Mucosa of rectum (tissue), 2 donors: Measurements from ENCODE around the gene ABCG8.

Experiments used
- H3K27ac ChIP-seq, 2 donors: one replicate each; pipeline ENCODE4 v1.7.0; 2013; ENCODE audit warnings: inconsistent platforms in 2 of 2, low read depth in 2 of 2, low read length in 2 of 2
- H3K27me3 ChIP-seq, 2 donors: one replicate each; pipeline ENCODE4 v1.7.0; 2013; ENCODE audit warnings: low read length in 2 of 2; ENCODE audit not compliant: control insufficient read depth in 2 of 2, insufficient read depth in 2 of 2
- H3K36me3 ChIP-seq, 2 donors: one replicate each; pipeline ENCODE4 v1.7.0; 2013; ENCODE audit warnings: low read length in 2 of 2; ENCODE audit not compliant: control insufficient read depth in 2 of 2, insufficient read depth in 2 of 2
- H3K4me1 ChIP-seq, 2 donors: one replicate each; pipeline ENCODE4 v1.7.0; 2013; ENCODE audit warnings: low read length in 2 of 2, mild to moderate bottlenecking in 1 of 2; ENCODE audit not compliant: control insufficient read depth in 2 of 2, insufficient read depth in 2 of 2
- H3K4me3 ChIP-seq, 2 donors: one replicate each; pipeline ENCODE4 v1.7.0; 2013; ENCODE audit warnings: low read length in 2 of 2
- H3K9ac ChIP-seq, 2 donors: one replicate each; pipeline ENCODE4 v1.7.0; 2013; ENCODE audit warnings: low read length in 2 of 2, low read depth in 1 of 2, mild to moderate bottlenecking in 1 of 2
- H3K9me3 ChIP-seq, 2 donors: one replicate each; pipeline ENCODE4 v1.7.0; 2013; ENCODE audit warnings: low read length in 2 of 2; ENCODE audit not compliant: control insufficient read depth in 2 of 2
- donor health status: healthy.
- donor health status: Normal muscosa, but diverticular disease.

ABCG8 gene

GRCh38 chr2:43806719-43807031, 32.1 kb upstream of the ABCG8 start:
- H3K4me3 ChIP-seq, result no peak overlapping the region
- peaks cover 3 to 8% of the 10 kb centered on the region in 2 donors for H3K4me1 ChIP-seq
- H3K27me3 ChIP-seq, result no peaks in the 10 kb centered on the region
- no peaks in the 10 kb centered on the region for H3K9me3 ChIP-seq
- H3K36me3 ChIP-seq, result peaks cover 0 to 3% of the 10 kb centered on the region in 2 donors
- H3K27ac ChIP-seq, result no peak overlapping the region
- no peak overlapping the region for H3K9ac ChIP-seq

- peaks cover 3 to 8% of the 10 kb centered on the region in 2 donors for H3K4me1 ChIP-seq
- no peak overlapping the region for H3K27ac ChIP-seq
- no peaks in the 10 kb centered on the region for H3K27me3 ChIP-seq
- H3K36me3 ChIP-seq, result peaks cover 0 to 3% of the 10 kb centered on the region in 2 donors
- H3K9me3 ChIP-seq, result no peaks in the 10 kb centered on the region
- no peak overlapping the region for H3K9ac ChIP-seq
- no peak overlapping the region for H3K4me3 ChIP-seq
Observed at GRCh38 chr2:43810452-43810851, 28.3 kb upstream of the ABCG8 start.

- Histone ChIP-seq H3K9me3 (no peaks in the 10 kb centered on the region), H3K27me3 (no peaks in the 10 kb centered on the region), H3K4me3 (no peak overlapping the region), H3K27ac (no peak overlapping the region), H3K9ac (no peak overlapping the region), H3K36me3 (peaks cover 0 to 3% of the 10 kb centered on the region in 2 donors), H3K4me1 (peaks cover 3 to 8% of the 10 kb centered on the region in 2 donors)
Observed at GRCh38 chr2:43810888-43811287, 27.9 kb upstream of the ABCG8 start.

- Histone ChIP-seq H3K4me1 (peaks cover 3 to 8% of the 10 kb centered on the region in 2 donors), H3K9me3 (no peaks in the 10 kb centered on the region), H3K27me3 (no peaks in the 10 kb centered on the region), H3K4me3 (no peak overlapping the region), H3K9ac (no peak overlapping the region), H3K36me3 (peaks cover 0 to 3% of the 10 kb centered on the region in 2 donors), H3K27ac (no peak overlapping the region)
Observed at GRCh38 chr2:43812006-43812405, 26.8 kb upstream of the ABCG8 start.

GRCh38 chr2:43812947-43813346, 25.8 kb upstream of the ABCG8 start:
- Histone ChIP-seq H3K36me3 (peaks cover 0 to 3% of the 10 kb centered on the region in 2 donors), H3K27ac (no peak overlapping the region)

GRCh38 chr2:43814711-43815110, 24.1 kb upstream of the ABCG8 start:
- no peaks in the 10 kb centered on the region for H3K27me3 ChIP-seq
- no peak overlapping the region for H3K4me3 ChIP-seq
- no peaks in the 10 kb centered on the region for H3K9me3 ChIP-seq
- peaks cover 6 to 12% of the 10 kb centered on the region in 2 donors for H3K4me1 ChIP-seq
- H3K27ac ChIP-seq, result no peak overlapping the region
- H3K9ac ChIP-seq, result no peak overlapping the region
- peaks cover 0 to 3% of the 10 kb centered on the region in 2 donors for H3K36me3 ChIP-seq

More at GRCh38 chr2:43812947-43813346, 25.8 kb upstream of the ABCG8 start:
- H3K27me3 ChIP-seq, result no peaks in the 10 kb centered on the region
- H3K4me3 ChIP-seq, result no peak overlapping the region
- no peak overlapping the region for H3K9ac ChIP-seq
- no peaks in the 10 kb centered on the region for H3K9me3 ChIP-seq
- H3K4me1 ChIP-seq, result peaks cover 3 to 6% of the 10 kb centered on the region in 2 donors

GRCh38 chr2:43818761-43819160, 20.0 kb upstream of the ABCG8 start:
- Histone ChIP-seq H3K9ac (no peak overlapping the region), H3K4me1 (peaks cover 10 to 13% of the 10 kb centered on the region in 2 donors), H3K36me3 (no peaks in the 10 kb centered on the region), H3K4me3 (peak overlapping the region in 1 of 2 donors; percentile 31), H3K9me3 (no peaks in the 10 kb centered on the region), H3K27ac (peak overlapping the region; percentile 42 to 50), H3K27me3 (peaks cover 0 to 2% of the 10 kb centered on the region in 2 donors)

GRCh38 chr2:43819491-43820163, 19.1 kb upstream of the ABCG8 start:
- H3K27me3 ChIP-seq, result peaks cover 0 to 2% of the 10 kb centered on the region in 2 donors
- H3K4me3 ChIP-seq, result peak overlapping the region in 1 of 2 donors; percentile 23
- no peaks in the 10 kb centered on the region for H3K36me3 ChIP-seq
- H3K4me1 ChIP-seq, result peaks cover 10 to 13% of the 10 kb centered on the region in 2 donors
- no peak overlapping the region for H3K9ac ChIP-seq
- H3K9me3 ChIP-seq, result no peaks in the 10 kb centered on the region
- H3K27ac ChIP-seq, result peak overlapping the region; percentile 42 to 50

GRCh38 chr2:43822839-43823238, 15.9 kb upstream of the ABCG8 start:
- H3K27me3 ChIP-seq, result peaks cover 0 to 2% of the 10 kb centered on the region in 2 donors
- no peak overlapping the region for H3K4me3 ChIP-seq
- no peaks in the 10 kb centered on the region for H3K36me3 ChIP-seq
- peaks cover 10 to 13% of the 10 kb centered on the region in 2 donors for H3K4me1 ChIP-seq
- H3K9ac ChIP-seq, result no peak overlapping the region
- H3K9me3 ChIP-seq, result no peaks in the 10 kb centered on the region
- no peak overlapping the region for H3K27ac ChIP-seq

GRCh38 chr2:43823751-43824150, 15.0 kb upstream of the ABCG8 start:
- H3K9ac ChIP-seq, result no peak overlapping the region
- H3K4me3 ChIP-seq, result no peak overlapping the region
- H3K4me1 ChIP-seq, result peaks cover 8 to 10% of the 10 kb centered on the region in 2 donors
- H3K36me3 ChIP-seq, result no peaks in the 10 kb centered on the region
- H3K9me3 ChIP-seq, result no peaks in the 10 kb centered on the region
- no peak overlapping the region for H3K27ac ChIP-seq
- H3K27me3 ChIP-seq, result peaks cover 0 to 2% of the 10 kb centered on the region in 2 donors
